Measurements from ENCODE around the gene HOGA1.
"Not testable (repeated sequence)": the region's sequence is repeated elsewhere in the genome, so short reads cannot be mapped to it uniquely, and the experiment has no call there.

Gene HOGA1

GRCh38 chr10:97584060-97584797, at the start of gene HOGA1:
Gene HOGA1, plus strand, starts transcription at chr10:97584389. Its CDS starts 315 bp downstream, at chr10:97584704.
- no peak for DNase-seq

GRCh38 chr10:97534746-97535367, 49.3 kb upstream of the HOGA1 start:
- no peak for DNase-seq

GRCh38 chr10:97537186-97537869, 46.9 kb upstream of the HOGA1 start:
- DNase-seq: no peak

GRCh38 chr10:97538411-97538810, 45.8 kb upstream of the HOGA1 start:
- no peak for DNase-seq

GRCh38 chr10:97538839-97539238, 45.4 kb upstream of the HOGA1 start:
- no peak for DNase-seq

GRCh38 chr10:97539523-97540200, 44.5 kb upstream of the HOGA1 start:
- DNase-seq: no peak

- no peak for DNase-seq
Measured at GRCh38 chr10:97540669-97541500, 43.3 kb upstream of the HOGA1 start.

- DNase-seq: no peak
Measured at GRCh38 chr10:97542169-97543024, 41.8 kb upstream of the HOGA1 start.

GRCh38 chr10:97543025-97543546, 41.1 kb upstream of the HOGA1 start:
- DNase-seq: no peak

- no peak for DNase-seq
Measured at GRCh38 chr10:97546456-97547270, 37.5 kb upstream of the HOGA1 start.

GRCh38 chr10:97547271-97547600, 37.0 kb upstream of the HOGA1 start:
- no peak for DNase-seq

GRCh38 chr10:97547962-97548361, 36.2 kb upstream of the HOGA1 start:
- no peak for DNase-seq

- no peak for DNase-seq
Measured at GRCh38 chr10:97548828-97549455, 35.2 kb upstream of the HOGA1 start.

GRCh38 chr10:97549587-97550322, 34.4 kb upstream of the HOGA1 start:
- no peak for DNase-seq

GRCh38 chr10:97550336-97551149, 33.6 kb upstream of the HOGA1 start:
- no peak for DNase-seq

- DNase-seq: no peak
Measured at GRCh38 chr10:97551271-97551670, 32.9 kb upstream of the HOGA1 start.

- peak in 5 of 6 experiments; percentile 15 to 60 (median 27) for DNase-seq
Measured at GRCh38 chr10:97553575-97554031, 30.6 kb upstream of the HOGA1 start.

GRCh38 chr10:97554336-97554735, 29.9 kb upstream of the HOGA1 start:
- not testable (repeated sequence) for DNase-seq

Data from stimulated activated naive CD4-positive, alpha-beta T cell (primary cell).